GM23248 (cell line): ENCODE results near the gene FKRP. TPM values are rescaled to one million over a fixed set of nuclear protein-coding genes. Genes with fewer than 3 reads are reported as not detected.

Source experiments
- DNase-seq: peaks from one replicate; pipeline ENCODE4 v3.0.0-alpha.2; 2015
- H2AFZ ChIP-seq: fragments of 200-600 bp; sonication (generic); 2 replicates; pipeline ENCODE4 v1.6.1; 2016; ENCODE audit warnings: antibody characterized with exemption
- H3F3A ChIP-seq: fragments of 200-600 bp; sonication (generic); 2 replicates; pipeline ENCODE4 v1.6.1; 2016; ENCODE audit warnings: mild to moderate bottlenecking, antibody characterized with exemption, mixed run types; ENCODE audit not compliant: insufficient read depth
- H3K27ac ChIP-seq: fragments of 200-600 bp; sonication (generic); 2 replicates; pipeline ENCODE4 v1.5.1; 2016; ENCODE audit warnings: mild to moderate bottlenecking
- H3K27me3 ChIP-seq: fragments of 200-600 bp; sonication (generic); replicated peaks from 2 replicates; pipeline ENCODE4 v1.6.1; 2016; ENCODE audit warnings: mild to moderate bottlenecking; ENCODE audit not compliant: insufficient read depth
- H3K36me3 ChIP-seq: fragments of 200-600 bp; sonication (generic); 2 replicates; pipeline ENCODE4 v1.6.1; 2016; ENCODE audit warnings: low read depth, mild to moderate bottlenecking
- H3K4me1 ChIP-seq: fragments of 200-600 bp; sonication (generic); 2 replicates; pipeline ENCODE4 v1.6.1; 2016; ENCODE audit warnings: mild to moderate bottlenecking; ENCODE audit not compliant: insufficient read depth
- H3K4me2 ChIP-seq: fragments of 200-600 bp; sonication (generic); one replicate; pipeline ENCODE4 v1.6.1; 2016; ENCODE audit warnings: mild to moderate bottlenecking; ENCODE audit not compliant: unreplicated experiment
- H3K4me3 ChIP-seq: fragments of 200-600 bp; sonication (generic); 2 replicates; pipeline ENCODE4 v1.5.1; 2016; ENCODE audit warnings: mild to moderate bottlenecking
- H3K79me2 ChIP-seq: fragments of 200-600 bp; sonication (generic); 2 replicates; pipeline ENCODE4 v1.6.1; 2016; ENCODE audit warnings: mild to moderate bottlenecking; ENCODE audit not compliant: insufficient read depth
- H3K9ac ChIP-seq: fragments of 200-600 bp; sonication (generic); 2 replicates; pipeline ENCODE4 v1.6.1; 2016; ENCODE audit warnings: mild to moderate bottlenecking
- H3K9me2 ChIP-seq: fragments of 200-600 bp; sonication (generic); 2 replicates; pipeline ENCODE4 v1.6.1; 2016; ENCODE audit warnings: mixed run types, mild to moderate bottlenecking, moderate library complexity; ENCODE audit not compliant: insufficient read depth
- H3K9me3 ChIP-seq: fragments of 200-600 bp; sonication (generic); one replicate; pipeline ENCODE4 v1.6.1; 2017; ENCODE audit warnings: low read depth
- H4K20me1 ChIP-seq: fragments of 200-600 bp; sonication (generic); 2 replicates; pipeline ENCODE4 v1.6.0; 2016; ENCODE audit not compliant: insufficient read depth
- EZH2 ChIP-seq: fragments of 200-600 bp; sonication (generic); IDR thresholded peaks from 2 replicates; pipeline ENCODE4 v1.6.1; 2018; ENCODE audit warnings: antibody characterized with exemption, mild to moderate bottlenecking; ENCODE audit not compliant: insufficient read depth, poor library complexity, severe bottlenecking
- EZH2phosphoT487 ChIP-seq: fragments of 200-600 bp; sonication (generic); IDR thresholded peaks from 2 replicates; pipeline ENCODE4 v1.6.1; 2018; ENCODE audit warnings: antibody characterized with exemption, moderate library complexity, mild to moderate bottlenecking, low read depth; ENCODE audit not compliant: insufficient read depth
- WGBS, 2 experiments: methylation state at CpG; one replicate each; pipeline ENCODE4 v1.1.6; 2015 to 2017; ENCODE audit warnings: low lambda C conversion rate in 2 of 2, low coverage in 1 of 2; ENCODE audit errors: missing lambda C conversion rate in 2 of 2; 5-methylcytosine and 5-hydroxymethylcytosine counted together
- in situ Hi-C: fragments of 300-500 bp; cut with MboI; formaldehyde crosslinking; loops from 2 replicates; pipeline ENCODE4 v1.15.0; 2020
- polyA plus RNA-seq: library from polyadenylated mRNA; unstranded; fragments of >200 nt; fragmentation: Nextera tagmentation; extraction: Ambion mirVana; gene quantifications from 2 replicates; pipeline ENCODE4 v1.2.1, GENCODE V29; 2016
- total RNA-seq: library from RNA; depleted of rRNA; stranded (reverse); fragments of >200 nt; shearing (Covaris generic); gene quantifications from 2 replicates; pipeline ENCODE4 v1.2.3, GENCODE V29; 2014

FKRP gene
- total and polyA plus RNA-seq, 2 experiments from 2014 or later, result 15.0 to 41.5 TPM

GRCh38 chr19:46782355-46783019 is 36.6 kb downstream of the FKRP start:
- Histone ChIP-seq H3K4me2 (no peak overlapping the region), H3K9ac (no peak overlapping the region), H4K20me1 (no peaks in the 10 kb centered on the region), H3K27ac (peak overlapping the region; percentile 22), H3K27me3 (no peaks in the 10 kb centered on the region), H3K79me2 (peaks cover 97% of the 10 kb centered on the region), H3K36me3 (peaks cover 41% of the 10 kb centered on the region), H3K4me1 (peaks cover 29% of the 10 kb centered on the region), H3K9me3 (no peaks in the 10 kb centered on the region), H3F3A (peaks cover 63% of the 10 kb centered on the region), H3K9me2 (no peaks in the 10 kb centered on the region), H3K4me3 (no peak overlapping the region), H2AFZ (no peak overlapping the region)
- TF ChIP-seq EZH2, result no peak
- TF ChIP-seq EZH2phosphoT487, result no peak
- no peak for DNase-seq
- in situ Hi-C loops, result no loop called here
- WGBS, 2 experiments, result 83 to 88% methylated on average over 7 of the region's 7 CpGs

GRCh38 chr19:46783670-46784069 is 37.8 kb downstream of the FKRP start:
- peak overlapping the region; percentile 94 for H3K4me3 ChIP-seq
- TF ChIP-seq EZH2phosphoT487 (no peak), EZH2 (no peak)
- H3K79me2 ChIP-seq, result peaks cover 96% of the 10 kb centered on the region
- in situ Hi-C loops, result no loop called here
- H3K4me1 ChIP-seq, result peaks cover 29% of the 10 kb centered on the region
- no peaks in the 10 kb centered on the region for H3K27me3 ChIP-seq
- H3K27ac ChIP-seq, result peak overlapping the region; percentile 95
- no peaks in the 10 kb centered on the region for H4K20me1 ChIP-seq
- peak overlapping the region; percentile 90 for H3K4me2 ChIP-seq
- DNase-seq, result no peak
- peaks cover 55% of the 10 kb centered on the region for H3F3A ChIP-seq
- H3K9ac ChIP-seq, result peak overlapping the region; percentile 99
- H3K9me2 ChIP-seq, result no peaks in the 10 kb centered on the region
- no peaks in the 10 kb centered on the region for H3K9me3 ChIP-seq
- H2AFZ ChIP-seq, result no peak overlapping the region
- peaks cover 35% of the 10 kb centered on the region; the same call in 1 of the 2 replicates for H3K36me3 ChIP-seq
- WGBS, 2 experiments, result 93 to 95% methylated on average over 2 of the region's 2 CpGs

- in situ Hi-C loops, result no loop called here
- peak overlapping the region; percentile 99 for H3K9ac ChIP-seq
Measured at GRCh38 chr19:46784262-46785053, 38.6 kb downstream of the FKRP start.

GRCh38 chr19:46785054-46785979 is 39.5 kb downstream of the FKRP start:
- H3K9ac ChIP-seq, result peak overlapping the region; percentile 99

More at GRCh38 chr19:46784262-46785053, 38.6 kb downstream of the FKRP start:
- peaks cover 29% of the 10 kb centered on the region; the same call in 1 of the 2 replicates for H3K36me3 ChIP-seq
- no peaks in the 10 kb centered on the region for H3K9me3 ChIP-seq
- no peak overlapping the region for H2AFZ ChIP-seq
- peaks cover 32% of the 10 kb centered on the region for H3K4me1 ChIP-seq
- no peaks in the 10 kb centered on the region for H3K27me3 ChIP-seq
- peaks cover 95% of the 10 kb centered on the region for H3K79me2 ChIP-seq
- peaks cover 48% of the 10 kb centered on the region for H3F3A ChIP-seq
- H3K9me2 ChIP-seq, result no peaks in the 10 kb centered on the region
- peak overlapping the region; percentile 95 for H3K27ac ChIP-seq
- H3K4me3 ChIP-seq, result peak overlapping the region; percentile 94
- DNase-seq, result peak; percentile 93
- no peaks in the 10 kb centered on the region for H4K20me1 ChIP-seq
- no peak for TF ChIP-seq EZH2
- no peak for TF ChIP-seq EZH2phosphoT487
- WGBS, 2 experiments, result 27 to 28% methylated on average over 17 of the region's 17 CpGs
- peak overlapping the region; percentile 90 for H3K4me2 ChIP-seq

More at GRCh38 chr19:46785054-46785979, 39.5 kb downstream of the FKRP start:
- TF ChIP-seq EZH2 (no peak), EZH2phosphoT487 (no peak)
- Histone ChIP-seq H3K9me3 (no peaks in the 10 kb centered on the region), H2AFZ (no peak overlapping the region), H3K27me3 (no peaks in the 10 kb centered on the region), H3K4me1 (peaks cover 31% of the 10 kb centered on the region), H3K4me3 (peak overlapping the region; percentile 94), H3F3A (peaks cover 46% of the 10 kb centered on the region), H3K27ac (peak overlapping the region; percentile 95), H3K36me3 (peaks cover 23% of the 10 kb centered on the region; the same call in 1 of the 2 replicates), H3K9me2 (no peaks in the 10 kb centered on the region), H4K20me1 (no peaks in the 10 kb centered on the region), H3K79me2 (peaks cover 90% of the 10 kb centered on the region), H3K4me2 (peak overlapping the region; percentile 90)
- in situ Hi-C loops, result no loop called here
- WGBS, 2 experiments, result 54 to 57% methylated on average over 19 of the region's 19 CpGs
- peak; percentile 53 for DNase-seq
